Measurements from ENCODE around the gene CDKL2.
"Not testable (repeated sequence)": the region's sequence is repeated elsewhere in the genome, so short reads cannot be mapped to it uniquely, and the experiment has no call there.

Gene CDKL2

DNA sequence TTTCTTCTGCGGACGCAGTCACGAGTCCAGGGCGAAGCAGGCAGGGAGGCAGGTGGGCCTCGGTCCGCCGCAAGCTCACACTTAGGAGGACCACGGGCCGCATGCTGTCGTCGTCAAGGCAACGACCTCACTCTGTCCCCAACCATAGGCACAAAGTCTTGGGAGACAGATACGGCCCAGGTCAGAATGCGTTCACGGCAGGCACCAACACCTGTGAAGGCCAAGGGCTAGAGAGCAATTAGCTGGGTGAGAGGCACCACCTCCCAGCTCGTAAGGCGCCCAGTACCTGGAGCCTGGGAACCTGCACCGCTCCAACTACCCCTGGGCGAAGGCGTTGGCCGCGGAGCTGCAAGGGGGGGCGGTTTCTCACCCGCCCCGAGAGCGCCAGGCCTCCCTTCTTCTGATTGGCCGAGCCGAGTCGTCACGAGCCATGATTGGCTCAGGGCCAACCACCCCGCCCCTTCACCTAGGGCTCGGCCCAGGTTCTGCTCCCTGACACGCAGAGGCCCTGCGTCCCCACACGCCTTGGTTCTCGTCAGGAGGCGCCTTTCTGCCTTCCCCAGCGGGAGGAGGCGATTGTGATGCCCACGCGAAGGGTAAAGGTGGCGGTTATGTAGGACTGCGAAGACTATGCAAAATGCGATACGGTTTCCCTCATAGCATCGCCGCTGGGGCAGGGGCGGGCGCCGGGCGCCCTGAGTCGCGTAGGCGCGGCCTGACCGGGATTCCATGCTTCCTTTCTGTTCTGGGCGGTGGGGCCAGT lies at the start of gene CDKL2:
TSS of gene CDKL2 (minus strand) at position 355 of the 763 bp plus-strand sequence. CDS start 4,540 bp downstream, outside the sequence.
- peak; percentile 16 for DNase-seq (ENCODE audit: low read depth)

GRCh38 chr4:75678965-75679364 lies 48.6 kb upstream of the CDKL2 start:
- DNase-seq (ENCODE audit: low read depth): peak; percentile 25

DNA sequence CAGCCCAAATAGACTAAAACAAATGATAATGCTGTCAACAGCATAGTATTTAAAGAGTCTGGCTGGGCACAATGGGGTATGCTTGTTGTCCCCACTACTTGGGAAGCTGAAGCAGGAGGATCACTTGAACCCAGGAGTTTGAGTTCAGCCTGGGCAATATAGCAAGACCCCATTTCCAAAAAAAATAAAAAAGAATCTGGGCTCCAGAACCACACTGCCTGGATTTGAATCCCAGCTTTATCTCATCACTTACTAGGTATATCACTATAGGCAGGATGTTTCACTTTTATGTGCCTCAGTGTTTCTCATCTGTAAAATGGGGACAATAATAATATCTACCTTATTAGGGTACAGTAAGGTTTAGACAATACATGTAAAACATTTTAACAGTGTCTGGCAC lies 48.1 kb upstream of the CDKL2 start:
- no peak for DNase-seq (ENCODE audit: low read depth)

DNA sequence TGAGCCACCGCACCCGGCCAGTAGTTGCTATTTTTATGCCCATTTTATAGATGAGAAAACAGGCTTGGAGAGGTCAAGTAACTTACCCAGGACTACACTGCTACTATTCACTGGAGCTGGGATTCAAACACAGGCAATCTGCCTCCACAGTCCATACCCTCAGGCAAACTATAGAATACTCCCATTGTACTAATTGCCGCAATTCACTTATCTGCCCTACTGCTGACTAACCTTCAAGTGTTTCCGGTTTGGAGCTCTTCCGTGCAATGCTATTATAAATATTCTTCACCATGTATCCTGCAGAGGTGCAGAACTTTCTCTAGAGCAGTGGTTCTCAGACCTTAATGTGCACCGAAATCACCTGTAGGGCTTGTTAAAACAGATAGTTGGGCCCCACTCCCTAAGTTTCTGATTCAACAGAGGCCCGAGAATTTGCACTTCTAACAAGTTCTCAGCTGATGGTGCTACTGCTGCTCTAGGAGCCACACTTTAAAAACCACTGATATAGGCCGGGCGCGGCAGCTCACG lies 44.7 kb upstream of the CDKL2 start:
- no peak for DNase-seq (ENCODE audit: low read depth)

- DNase-seq (ENCODE audit: low read depth): no peak
Observed at GRCh38 chr4:75673959-75674328, 43.6 kb upstream of the CDKL2 start.

DNA sequence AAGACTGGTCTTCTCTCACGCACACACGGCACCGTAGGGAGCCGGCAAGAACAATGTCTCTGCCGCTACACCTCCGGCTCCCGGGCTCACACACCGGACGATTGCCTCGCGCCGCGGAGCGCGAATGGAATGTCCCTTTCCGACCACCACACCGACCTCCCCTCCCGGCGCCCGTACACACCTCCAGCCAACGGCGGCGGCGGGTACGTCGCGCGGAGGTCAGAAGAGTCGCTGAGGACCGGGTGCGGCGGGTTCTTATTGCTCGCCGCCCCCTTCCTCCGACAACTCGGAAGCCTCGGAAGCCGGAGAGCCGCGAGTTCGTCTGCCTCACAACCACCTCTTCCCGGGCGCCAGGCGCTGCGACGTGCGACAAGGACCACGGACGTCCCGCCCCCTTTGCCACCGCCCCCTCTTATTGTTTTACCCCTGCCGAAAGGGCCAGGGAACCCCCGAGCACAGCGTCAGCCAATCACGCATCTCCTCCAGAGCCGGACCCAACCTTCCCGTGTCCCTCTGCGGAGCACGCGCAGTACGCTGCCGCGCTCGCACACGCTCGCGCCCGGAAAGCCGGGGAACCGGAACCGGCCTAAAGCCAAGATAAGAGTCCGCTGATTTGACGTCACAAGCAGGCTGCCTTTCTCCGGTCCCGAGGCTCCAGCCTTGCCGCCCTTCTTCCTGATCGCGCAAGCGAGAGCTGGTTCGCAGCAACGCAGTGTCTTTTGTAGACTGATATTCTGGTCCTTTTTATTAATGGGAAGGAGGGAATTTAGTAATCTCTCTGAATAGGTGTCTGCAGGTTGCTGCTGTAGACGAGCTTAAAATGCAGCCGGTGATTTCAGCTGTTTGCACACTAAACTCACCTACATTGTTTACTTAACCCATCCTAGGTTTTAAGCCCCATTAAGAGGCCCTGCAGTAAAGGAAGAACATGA lies 43.0 kb upstream of the CDKL2 start, which contains the start of gene G3BP2:
TSS of gene G3BP2 (minus strand) at position 385 of the 932 bp plus-strand sequence. CDS start 11,386 bp downstream, outside the sequence.
- peak; percentile 98 for DNase-seq (ENCODE audit: low read depth)

GRCh38 chr4:75672461-75673026 lies 42.2 kb upstream of the CDKL2 start:
- DNase-seq (ENCODE audit: low read depth): peak; percentile 40

- DNase-seq (ENCODE audit: low read depth): no peak
Observed at GRCh38 chr4:75671802-75672421, 41.6 kb upstream of the CDKL2 start.

DNA sequence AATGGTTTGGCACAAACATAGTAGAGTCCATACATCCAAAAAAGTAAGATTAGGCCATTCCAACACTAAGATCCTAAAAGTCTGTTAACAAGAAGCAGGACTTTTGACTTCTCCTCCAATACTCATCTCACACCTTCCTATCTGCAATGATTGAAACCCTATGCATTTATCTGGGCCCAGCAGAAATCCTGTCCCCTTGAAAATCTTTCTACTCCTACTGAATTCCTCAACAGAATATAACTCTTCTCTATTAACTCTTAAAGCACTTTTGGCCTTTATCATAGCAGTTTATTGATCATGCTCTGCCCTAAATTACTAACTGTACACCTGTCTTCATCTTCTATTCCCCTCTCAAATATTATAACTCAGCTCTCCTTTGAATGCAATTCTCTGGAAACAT lies 38.3 kb upstream of the CDKL2 start:
- no peak for DNase-seq (ENCODE audit: low read depth)

GRCh38 chr4:75667636-75668035 lies 37.3 kb upstream of the CDKL2 start:
- DNase-seq (ENCODE audit: low read depth): not testable (repeated sequence)

- no peak for DNase-seq (ENCODE audit: low read depth)
Observed at GRCh38 chr4:75666299-75666698, 36.0 kb upstream of the CDKL2 start.

DNA sequence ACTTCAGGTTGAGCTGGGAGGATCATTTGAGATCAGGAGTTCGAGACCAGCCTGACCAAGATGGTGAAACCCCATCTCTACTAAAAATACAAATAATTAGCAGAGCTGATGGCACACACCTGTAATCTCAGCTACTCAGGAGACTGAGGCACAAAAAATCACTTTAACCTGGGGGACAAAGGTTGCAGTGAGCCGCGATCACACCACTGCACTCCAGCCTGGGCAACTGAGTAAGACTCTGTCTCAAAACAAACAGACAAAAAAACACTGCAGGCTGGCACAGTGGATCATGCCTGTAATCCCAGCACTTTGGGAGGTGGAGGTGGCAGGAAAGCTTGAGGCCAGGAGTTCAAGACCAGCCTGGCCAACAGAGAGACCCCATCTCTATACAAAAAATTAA lies 34.3 kb upstream of the CDKL2 start:
- not testable (repeated sequence) for DNase-seq (ENCODE audit: low read depth)

GRCh38 chr4:75662626-75663025 lies 32.3 kb upstream of the CDKL2 start:
- DNase-seq (ENCODE audit: low read depth): no peak

DNA sequence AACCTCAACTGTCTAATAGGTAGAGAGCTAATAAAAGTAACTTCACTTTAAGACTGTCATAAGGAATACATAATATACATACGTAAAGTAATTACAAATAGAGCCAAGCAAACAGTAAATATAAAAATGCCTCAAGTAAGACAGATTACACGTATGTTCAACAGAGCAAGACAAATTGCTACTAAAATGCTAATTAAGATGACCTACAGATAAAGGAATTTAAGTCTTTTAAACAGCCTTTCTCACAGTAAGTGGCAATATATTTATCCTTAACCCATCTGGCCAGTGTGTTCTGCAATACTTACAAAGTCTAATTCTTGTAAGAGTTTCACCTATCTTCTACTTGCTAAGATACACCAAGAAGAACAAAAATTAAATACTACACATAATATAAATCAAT lies 30.2 kb upstream of the CDKL2 start:
- no peak for DNase-seq (ENCODE audit: low read depth)

DNA sequence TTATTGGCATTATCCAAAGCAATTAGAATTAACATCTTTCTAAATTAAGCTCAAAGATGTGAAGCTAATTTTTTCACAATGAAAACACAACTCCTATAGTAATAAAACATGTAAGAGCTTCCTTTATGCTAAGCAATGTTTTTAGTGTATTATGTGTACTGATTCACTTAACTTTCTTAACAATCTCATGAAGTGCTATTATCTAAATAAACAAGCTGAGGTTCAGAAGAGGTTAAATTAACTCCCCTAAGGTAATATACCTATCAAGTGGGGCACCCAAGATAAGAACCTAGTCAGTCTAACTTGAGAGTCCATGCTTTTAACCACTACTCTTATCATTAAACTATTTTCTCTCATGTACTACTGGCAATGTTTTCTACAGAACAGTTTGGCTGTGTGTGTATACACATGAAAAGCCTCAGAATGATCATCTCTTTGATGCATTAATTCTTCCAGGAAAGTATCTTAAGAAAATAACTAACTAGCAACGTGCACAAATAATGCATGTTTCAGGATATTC lies 29.2 kb upstream of the CDKL2 start:
- DNase-seq (ENCODE audit: low read depth): no peak

DNA sequence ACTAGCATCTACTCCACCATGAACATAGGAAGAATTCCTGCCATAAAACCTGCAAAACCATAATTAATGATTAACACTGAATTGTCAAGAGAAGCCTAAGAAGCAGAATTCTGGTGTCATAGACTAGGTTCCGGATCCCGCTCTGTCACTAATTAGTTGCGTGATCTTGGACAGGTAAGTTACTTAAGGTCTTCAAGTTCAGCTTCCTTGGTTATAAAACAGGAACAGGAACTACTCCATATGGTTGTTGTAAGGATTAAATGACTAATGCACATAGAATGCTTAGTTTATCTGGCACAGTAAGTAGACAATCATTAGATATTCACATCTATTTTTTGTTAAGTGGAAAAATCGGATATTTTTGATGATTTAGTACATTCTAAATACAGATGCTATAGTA lies 28.5 kb upstream of the CDKL2 start:
- peak; percentile 11 for DNase-seq (ENCODE audit: low read depth)

DNA sequence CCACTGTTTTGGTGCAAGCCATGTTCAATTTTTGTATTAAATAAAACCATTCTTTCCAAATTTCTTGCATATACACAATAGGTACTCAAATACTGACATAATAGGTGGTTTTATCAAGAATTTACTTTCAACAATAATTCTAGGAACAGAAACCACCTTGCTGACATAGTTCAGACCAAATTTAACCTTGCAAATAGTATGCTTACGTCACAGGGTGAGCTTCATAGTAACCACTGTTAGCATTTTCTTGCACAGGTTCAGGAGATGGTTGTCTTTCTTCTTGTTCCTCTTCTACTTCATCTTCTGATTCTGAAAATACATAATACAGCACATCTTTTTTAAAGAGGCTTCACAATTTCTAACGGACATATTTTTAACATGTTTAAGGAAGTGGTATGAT lies 25.2 kb upstream of the CDKL2 start:
- DNase-seq (ENCODE audit: low read depth): no peak

DNA sequence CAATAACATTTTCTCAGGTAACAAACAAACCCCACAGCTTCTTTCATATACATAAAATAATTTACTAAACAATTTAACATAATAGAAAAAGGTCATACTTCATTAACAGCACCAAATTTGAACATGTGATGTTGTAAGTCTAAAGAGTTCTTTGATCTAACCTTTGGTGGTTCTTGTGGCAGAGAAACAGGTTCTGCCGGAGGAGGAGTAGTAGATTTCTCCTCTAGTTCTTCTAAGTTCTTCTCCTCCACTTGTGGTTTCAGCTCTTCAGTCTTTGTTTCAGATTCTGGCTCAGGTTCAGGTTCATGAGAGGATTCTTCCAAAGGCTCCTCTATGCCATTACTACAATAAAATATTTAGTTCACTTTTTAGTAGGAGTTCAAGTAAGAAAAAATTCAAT lies 24.6 kb upstream of the CDKL2 start:
- DNase-seq (ENCODE audit: low read depth): no peak

GRCh38 chr4:75653845-75654503 lies 23.6 kb upstream of the CDKL2 start:
- peak; percentile 24 for DNase-seq (ENCODE audit: low read depth)

DNA sequence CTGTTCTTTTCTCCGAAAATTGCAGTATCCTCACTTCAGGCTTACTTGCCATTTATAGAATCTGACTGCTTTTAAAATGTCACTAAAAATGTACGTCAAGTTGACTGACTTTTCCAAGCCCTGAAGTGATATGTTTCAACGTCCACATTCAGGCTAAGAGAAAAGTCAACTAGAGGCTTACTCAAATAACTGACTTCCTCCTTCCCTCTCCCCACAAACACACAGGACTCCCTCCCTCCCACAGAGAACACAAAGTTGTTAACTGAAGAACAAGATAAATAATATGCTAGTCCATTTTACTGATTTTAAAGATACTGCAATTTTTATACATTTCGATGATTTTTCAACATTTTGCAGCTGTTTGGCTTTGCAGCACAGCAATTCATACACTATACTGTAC lies 13.8 kb upstream of the CDKL2 start:
- DNase-seq (ENCODE audit: low read depth): no peak

DNA sequence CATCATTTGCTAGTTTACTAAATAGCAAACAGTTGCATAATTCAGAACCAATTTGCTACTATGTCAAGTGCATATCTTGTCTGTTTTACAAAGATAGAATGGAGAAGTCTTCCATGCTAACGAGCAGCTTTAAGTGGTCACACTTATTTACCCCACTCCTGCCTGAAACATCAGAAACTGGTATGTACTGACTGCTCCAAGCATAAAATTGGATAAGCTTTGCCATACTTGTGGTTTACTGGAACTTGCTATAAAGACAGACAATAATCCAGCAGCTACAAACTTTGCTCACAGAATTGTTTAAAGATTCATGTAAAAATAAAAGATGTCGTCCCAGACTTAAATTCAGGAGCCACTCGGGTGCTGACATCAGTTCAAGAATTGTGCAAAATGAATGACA lies 13.3 kb upstream of the CDKL2 start:
- no peak for DNase-seq (ENCODE audit: low read depth)

All from fibroblast of gingiva (primary cell).